Measurements from ENCODE around the gene CLASP1.
"Not testable (repeated sequence)": the region's sequence is repeated elsewhere in the genome, so short reads cannot be mapped to it uniquely, and the experiment has no call there.

Gene CLASP1

DNA sequence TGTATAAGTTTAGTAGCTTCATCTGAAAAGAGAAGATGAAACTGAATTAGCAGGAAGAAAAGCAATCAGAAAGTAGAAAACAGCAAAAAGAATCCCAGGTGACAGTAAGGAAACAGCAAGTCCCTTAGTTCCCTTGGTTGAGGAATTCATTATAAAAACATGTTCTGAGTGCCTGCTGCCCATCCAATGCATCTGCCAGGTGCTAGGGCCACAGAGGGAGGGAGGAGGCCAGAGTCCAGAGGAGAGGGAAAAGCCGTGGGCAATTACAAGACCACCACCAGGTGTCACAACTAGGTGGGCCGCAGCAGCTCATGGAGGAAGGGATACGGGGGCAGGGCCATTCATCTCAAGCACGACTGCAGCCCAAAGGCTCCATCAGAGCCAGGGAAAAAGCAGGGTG lies 308.3 kb downstream of the CLASP1 start:
- DNase-seq, result no peak

- no peak for DNase-seq
These were observed 311.0 kb downstream of the CLASP1 start for GRCh38 chr2:121338281-121338680.

DNA sequence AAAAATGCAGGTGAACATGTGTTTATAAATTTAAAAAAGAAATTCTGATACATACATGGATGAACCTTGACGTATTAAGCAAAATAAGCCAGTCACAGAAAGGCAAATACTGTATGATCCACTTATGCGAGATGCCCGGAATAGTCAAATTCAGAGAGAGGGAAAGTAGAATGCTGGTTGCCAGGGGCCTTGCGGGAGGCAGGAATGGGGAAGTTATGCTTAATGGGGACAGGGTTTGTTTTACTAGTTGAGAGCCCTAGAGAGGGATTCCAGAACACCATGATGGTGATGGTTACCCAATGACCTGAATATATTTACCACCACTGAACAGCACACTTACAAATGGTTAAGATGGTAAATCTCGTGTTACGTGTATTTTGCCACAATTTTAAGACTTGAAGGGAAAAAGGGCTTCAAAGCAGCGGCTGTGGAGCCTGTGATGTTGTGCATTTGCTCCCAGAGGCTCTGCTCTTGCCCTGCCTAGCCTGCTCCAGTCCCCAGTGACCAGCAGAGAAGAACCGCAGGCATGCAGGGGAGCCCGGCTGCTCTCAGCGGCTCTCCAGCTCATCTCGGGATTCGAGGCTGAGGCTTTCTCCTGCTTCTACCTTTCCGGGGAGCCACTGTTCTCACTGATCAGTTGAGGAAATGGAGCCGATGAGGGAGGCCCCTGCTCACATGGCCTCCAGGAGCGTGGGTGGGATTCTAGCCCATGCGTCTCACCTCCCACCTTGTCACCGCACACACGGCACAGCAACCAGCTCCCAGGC lies 312.6 kb downstream of the CLASP1 start:
- DNase-seq, result no peak

GRCh38 chr2:121335294-121336290 lies 313.7 kb downstream of the CLASP1 start:
- no peak for DNase-seq

- no peak for DNase-seq
These were observed 314.5 kb downstream of the CLASP1 start for GRCh38 chr2:121334581-121335293.

GRCh38 chr2:121333834-121334558 lies 315.3 kb downstream of the CLASP1 start:
- DNase-seq, result no peak

GRCh38 chr2:121333231-121333630 lies 316.0 kb downstream of the CLASP1 start:
- no peak for DNase-seq

- DNase-seq, result not testable (repeated sequence)
These were observed 317.9 kb downstream of the CLASP1 start for GRCh38 chr2:121331324-121331723.

GRCh38 chr2:121330921-121331320 lies 318.3 kb downstream of the CLASP1 start:
- DNase-seq, result no peak

GRCh38 chr2:121329786-121330185 lies 319.5 kb downstream of the CLASP1 start:
- DNase-seq, result no peak

DNA sequence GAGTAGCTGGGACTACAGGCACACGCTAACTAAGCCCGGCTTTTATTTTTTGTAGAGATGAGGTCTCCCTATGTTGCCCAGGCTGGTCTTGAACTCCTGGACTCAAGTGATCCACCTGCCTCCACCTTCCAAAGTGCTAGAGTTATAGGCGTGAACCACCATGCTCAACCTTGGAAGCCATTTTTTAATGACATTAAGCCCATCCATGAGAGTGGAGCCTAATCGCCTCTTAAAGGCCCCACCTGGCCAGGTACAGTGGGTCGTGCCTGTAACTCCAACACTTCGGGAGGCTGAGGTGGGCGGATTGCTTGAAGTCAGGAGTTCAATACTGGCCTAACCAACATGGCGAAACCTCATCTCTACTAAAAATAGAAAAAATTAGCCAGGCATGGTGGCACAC lies 322.6 kb downstream of the CLASP1 start:
- no peak for DNase-seq

GRCh38 chr2:121324601-121325000 lies 324.7 kb downstream of the CLASP1 start:
- DNase-seq, result no peak

DNA sequence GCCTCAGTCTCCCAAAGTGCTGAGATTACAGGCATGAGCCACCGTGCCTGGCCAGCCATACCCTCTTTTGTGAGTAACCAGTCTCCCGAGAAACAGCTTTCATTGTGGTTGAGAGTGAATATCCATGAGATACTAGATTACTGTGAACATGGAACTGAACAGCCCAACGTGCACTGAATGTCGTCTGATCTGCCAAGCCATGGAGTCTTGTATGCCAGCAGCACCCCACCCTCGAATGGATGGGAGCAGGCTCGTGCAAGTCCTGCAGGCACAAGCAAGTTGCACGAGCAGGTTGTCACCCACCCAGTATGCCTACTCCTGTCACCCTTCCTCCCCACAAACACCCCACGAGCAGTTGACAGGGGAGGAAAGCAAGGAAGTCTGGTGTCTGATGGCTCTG lies 327.8 kb downstream of the CLASP1 start:
- no peak for DNase-seq

DNA sequence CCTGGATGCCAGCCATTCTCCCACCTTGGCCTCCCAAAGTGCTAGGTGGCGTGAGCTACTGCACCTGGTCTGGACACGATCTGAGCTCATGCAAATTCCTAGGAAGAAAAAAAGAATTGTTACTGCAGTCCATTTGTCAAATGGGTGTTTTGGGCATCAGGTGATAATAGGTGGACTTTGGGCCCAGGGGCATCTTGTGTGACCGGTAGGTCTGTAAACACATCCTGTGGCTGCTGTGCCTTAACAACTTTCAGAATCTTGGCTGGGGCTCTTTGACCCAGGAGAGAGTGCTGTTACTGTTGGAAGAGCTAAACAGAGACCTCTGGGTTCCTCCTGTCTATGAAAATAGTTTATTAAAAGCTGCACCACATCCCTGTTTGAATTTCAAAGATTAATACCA lies 329.3 kb downstream of the CLASP1 start:
- no peak for DNase-seq

- DNase-seq, result no peak
These were observed 332.3 kb downstream of the CLASP1 start for GRCh38 chr2:121316986-121317385.

GRCh38 chr2:121313701-121314100 lies 335.6 kb downstream of the CLASP1 start:
- not testable (repeated sequence) for DNase-seq

DNA sequence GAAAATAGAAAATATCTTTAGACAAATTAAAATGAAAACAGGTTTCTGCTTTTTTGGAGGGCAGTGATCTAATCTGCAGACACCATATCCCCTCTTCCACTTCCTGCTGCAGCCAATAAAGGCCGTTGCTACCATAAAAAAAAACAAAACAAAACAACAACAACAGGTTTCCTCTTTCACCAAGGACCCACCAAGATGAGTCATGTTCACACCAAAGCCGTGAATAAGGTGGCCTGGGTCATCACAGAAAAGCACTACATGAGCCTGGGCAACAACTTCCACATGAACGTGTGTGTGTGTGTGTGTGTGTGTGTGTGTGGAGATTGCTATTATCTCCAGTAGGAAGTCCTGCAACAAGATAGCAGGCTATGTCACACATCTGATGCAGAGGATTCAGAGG lies 339.5 kb downstream of the CLASP1 start:
- DNase-seq, result no peak

DNA sequence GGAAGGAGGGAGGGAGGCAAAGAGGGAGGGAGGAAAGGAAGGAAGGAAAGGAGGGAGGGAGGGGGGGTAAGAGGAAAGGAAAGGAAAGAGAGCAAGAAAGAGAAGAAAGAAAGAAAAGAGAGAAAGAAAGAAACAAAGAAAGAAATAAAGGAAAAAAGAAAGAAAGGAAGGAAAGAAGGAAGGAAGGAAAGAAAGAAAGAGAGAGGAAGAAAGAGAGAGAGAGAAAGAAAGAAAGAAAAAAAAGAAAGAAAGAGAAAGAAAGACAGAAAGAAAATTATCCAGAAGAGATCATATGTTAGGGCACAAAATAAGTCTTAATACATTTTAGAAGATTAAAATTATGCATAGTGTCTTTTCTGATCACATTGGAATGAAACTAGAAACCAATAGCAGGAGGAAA lies 339.9 kb downstream of the CLASP1 start:
- DNase-seq, result no peak

GRCh38 chr2:121307048-121307447 lies 342.2 kb downstream of the CLASP1 start:
- no peak for DNase-seq

GRCh38 chr2:121304941-121305340 lies 344.3 kb downstream of the CLASP1 start:
- no peak for DNase-seq

GRCh38 chr2:121303531-121304263 lies 345.6 kb downstream of the CLASP1 start:
- DNase-seq, result no peak

DNA sequence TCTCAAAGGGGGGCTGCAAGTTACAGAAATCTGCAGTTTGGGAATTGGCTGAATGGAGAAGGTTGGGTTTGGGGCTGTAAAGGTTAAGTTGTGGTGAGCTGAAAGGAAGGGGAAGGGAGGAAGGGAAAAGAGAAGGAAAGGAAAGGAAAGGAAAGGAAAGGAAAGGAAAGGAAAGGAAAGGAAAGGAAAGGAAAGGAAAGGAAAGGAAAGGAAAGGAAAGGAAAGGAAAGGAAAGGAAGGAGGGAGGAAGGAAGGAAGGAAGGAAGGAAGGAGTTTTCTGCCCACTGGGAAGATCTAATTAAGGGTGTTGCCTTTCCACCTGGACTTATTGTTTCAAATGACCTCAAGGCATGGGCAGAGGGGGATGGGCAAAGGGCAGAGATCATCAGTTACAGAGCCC lies 348.1 kb downstream of the CLASP1 start:
- DNase-seq, result not testable (repeated sequence)

Data from 8988T (cell line).